A673 (cell line): ENCODE measurements around the gene KIF1A. TPM values are rescaled to one million over a fixed set of nuclear protein-coding genes. Genes with fewer than 3 reads are reported as not detected.

ENCODE experiments used
- BruUV-seq: library from RNA; stranded (reverse); fragments of 400-500 nt; replicated peaks from 2 replicates; lab custom pipeline; 2021; lab: Mats Ljungman, UMichigan
- CTCF ChIA-PET: fragments of 300-600 bp; sonication (Branson Sonifier 250); formaldehyde crosslinking; loops from one replicate; lab custom pipeline; 2022; ENCODE audit warnings: antibody characterized with exemption; lab: Charles Lee
- POLR2A ChIA-PET: fragments of 300-600 bp; sonication (Branson Sonifier 250); formaldehyde crosslinking; loops from one replicate; lab custom pipeline; 2022; ENCODE audit warnings: antibody characterized with exemption; ENCODE audit not compliant: low non-redundant PET; lab: Charles Lee
- DNase-seq: peaks from one replicate; pipeline ENCODE4 v3.0.0-alpha.2; 2015; ENCODE audit warnings: low spot score
- H3K27ac ChIP-seq: fragments of 200-600 bp; sonication (generic); 2 replicates; pipeline ENCODE4 v1.5.1; 2016; ENCODE audit warnings: mixed run types, low read depth, mild to moderate bottlenecking, mixed read lengths, antibody characterized with exemption, low read length; ENCODE audit not compliant: poor library complexity, severe bottlenecking
- H3K27me3 ChIP-seq: fragments of 200-600 bp; sonication (generic); replicated peaks from 2 replicates; pipeline ENCODE4 v1.6.1; 2017; ENCODE audit warnings: mixed run types, low read depth, mild to moderate bottlenecking, mixed read lengths, antibody characterized with exemption, low read length; ENCODE audit not compliant: insufficient read depth, poor library complexity
- H3K36me3 ChIP-seq: fragments of 200-600 bp; sonication (generic); 2 replicates; pipeline ENCODE4 v1.6.1; 2016; ENCODE audit warnings: mixed run types, mild to moderate bottlenecking, mixed read lengths, antibody characterized with exemption, low read length; ENCODE audit not compliant: insufficient read depth, poor library complexity, severe bottlenecking
- H3K4me1 ChIP-seq: fragments of 200-600 bp; sonication (generic); 2 replicates; pipeline ENCODE4 v1.6.1; 2017; ENCODE audit warnings: mixed run types, mild to moderate bottlenecking, mixed read lengths, antibody characterized with exemption, low read length; ENCODE audit not compliant: insufficient read depth, poor library complexity, severe bottlenecking
- H3K4me3 ChIP-seq: fragments of 200-600 bp; sonication (generic); 2 replicates; pipeline ENCODE4 v1.5.1; 2016; ENCODE audit warnings: low read depth, mixed run types, mild to moderate bottlenecking, mixed read lengths, low read length; ENCODE audit not compliant: poor library complexity, severe bottlenecking
- H3K9me3 ChIP-seq: fragments of 200-600 bp; sonication (generic); 2 replicates; pipeline ENCODE4 v1.6.1; 2016; ENCODE audit warnings: mixed run types, low read depth, mild to moderate bottlenecking, mixed read lengths, antibody characterized with exemption, low read length; ENCODE audit not compliant: poor library complexity, severe bottlenecking
- CTCF ChIP-seq: fragments of 300-800, 200-600 bp; sonication (generic); conservative IDR thresholded peaks from 2 replicates; pipeline ENCODE4 v1.5.1; 2017; ENCODE audit warnings: low read depth, mild to moderate bottlenecking, antibody characterized with exemption, low read length, moderate library complexity, mixed read lengths
- EZH2 ChIP-seq: fragments of 200-600 bp; sonication (generic); IDR thresholded peaks from 2 replicates; pipeline ENCODE4 v1.6.1; 2017; ENCODE audit warnings: borderline replicate concordance, low read depth, mild to moderate bottlenecking, mixed read lengths, antibody characterized with exemption, low read length; ENCODE audit not compliant: poor library complexity, severe bottlenecking
- intact Hi-C: fragments of 100-400 bp; cut with micrococcal nuclease; formaldehyde crosslinking; loops from one replicate; pipeline ENCODE4 v1.10.0; 2022; ENCODE audit not compliant: unreplicated experiment
- total RNA-seq: library from RNA; stranded (reverse); gene quantifications from 2 replicates; pipeline ENCODE4 v1.2.3, GENCODE V29; 2021

KIF1A gene
- total RNA-seq, 1 experiment from 2014 or later: 330 TPM

GRCh38 chr2:240712121-240712520 is 107.9 kb downstream of the KIF1A start:
- no TSS peak for BruUV-seq
- intact Hi-C loops: no loop called here
- Histone ChIP-seq H3K36me3 (peaks cover 7% of the 10 kb centered on the region), H3K9me3 (no peaks in the 10 kb centered on the region), H3K4me1 (no peaks in the 10 kb centered on the region), H3K4me3 (no peak overlapping the region), H3K27ac (no peak overlapping the region), H3K27me3 (no peaks in the 10 kb centered on the region)
- CTCF ChIA-PET: no interaction called here
- DNase-seq: no peak
- no peak for TF ChIP-seq CTCF
- TF ChIP-seq EZH2: no peak
- POLR2A ChIA-PET: no interaction called here

- Histone ChIP-seq H3K4me1 (no peaks in the 10 kb centered on the region), H3K27ac (no peak overlapping the region), H3K4me3 (no peak overlapping the region), H3K9me3 (no peaks in the 10 kb centered on the region), H3K36me3 (peaks cover 2% of the 10 kb centered on the region), H3K27me3 (no peaks in the 10 kb centered on the region)
- intact Hi-C loops: no loop called here
- TF ChIP-seq EZH2: no peak
- TF ChIP-seq CTCF: no peak
- ChIA-PET CTCF (no interaction called here), POLR2A (no interaction called here)
- no peak for DNase-seq
- BruUV-seq: no TSS peak
These were observed 108.3 kb downstream of the KIF1A start for GRCh38 chr2:240711701-240712100.

- intact Hi-C loops: no loop called here
- H3K4me1 ChIP-seq: no peaks in the 10 kb centered on the region
- no peaks in the 10 kb centered on the region for H3K9me3 ChIP-seq
- H3K4me3 ChIP-seq: no peak overlapping the region
- BruUV-seq: no TSS peak
- no peak overlapping the region for H3K27ac ChIP-seq
- ChIA-PET POLR2A (no interaction called here), CTCF (no interaction called here)
- no peaks in the 10 kb centered on the region for H3K27me3 ChIP-seq
- DNase-seq: no peak
- TF ChIP-seq EZH2 (no peak), CTCF (no peak)
- no peaks in the 10 kb centered on the region for H3K36me3 ChIP-seq
These were observed 108.7 kb downstream of the KIF1A start for GRCh38 chr2:240711296-240711695.
